Measurements from ENCODE around the gene GNAZ. TPM values are rescaled to one million over a fixed set of nuclear protein-coding genes. Genes with fewer than 3 reads are reported as not detected.

The GNAZ gene
- total RNA-seq, 1 experiment from 2014 or later = 6.0 TPM

DNA sequence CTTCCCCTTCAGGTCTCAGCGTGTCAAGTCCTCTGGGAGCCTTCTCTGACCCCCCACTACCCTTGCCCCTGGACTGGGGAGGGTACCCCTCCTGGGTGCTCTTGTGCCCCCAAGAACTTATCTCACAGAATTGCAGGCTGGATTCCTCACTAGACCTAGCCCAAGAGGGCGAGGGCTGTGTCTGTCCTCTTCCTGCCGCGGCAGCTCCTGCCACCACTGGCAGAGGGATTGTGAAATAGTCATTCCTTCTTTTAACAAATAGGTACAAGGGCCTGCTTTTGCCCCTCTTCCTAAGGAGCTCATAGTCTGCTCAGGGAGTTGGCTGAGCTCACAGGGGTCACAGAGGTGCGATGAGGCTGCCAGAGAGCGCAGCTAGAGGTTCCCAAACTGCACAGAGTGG lies 80.4 kb downstream of the GNAZ start:
- Mint-ChIP-seq H3K4me3 (ENCODE audit: low read depth, unreplicated experiment) (no peak overlapping the region), H3K36me3 (ENCODE audit: insufficient read depth, unreplicated experiment) (peaks cover 7% of the 10 kb centered on the region), H3K4me1 (ENCODE audit: low read depth, unreplicated experiment) (peaks cover 15% of the 10 kb centered on the region), H3K9me3 (ENCODE audit: low read depth, unreplicated experiment) (no peaks in the 10 kb centered on the region), H3K27ac (ENCODE audit: unreplicated experiment) (no peak overlapping the region), H3K27me3 (ENCODE audit: unreplicated experiment) (no peaks in the 10 kb centered on the region)
- TF ChIP-seq, protein P1, sequence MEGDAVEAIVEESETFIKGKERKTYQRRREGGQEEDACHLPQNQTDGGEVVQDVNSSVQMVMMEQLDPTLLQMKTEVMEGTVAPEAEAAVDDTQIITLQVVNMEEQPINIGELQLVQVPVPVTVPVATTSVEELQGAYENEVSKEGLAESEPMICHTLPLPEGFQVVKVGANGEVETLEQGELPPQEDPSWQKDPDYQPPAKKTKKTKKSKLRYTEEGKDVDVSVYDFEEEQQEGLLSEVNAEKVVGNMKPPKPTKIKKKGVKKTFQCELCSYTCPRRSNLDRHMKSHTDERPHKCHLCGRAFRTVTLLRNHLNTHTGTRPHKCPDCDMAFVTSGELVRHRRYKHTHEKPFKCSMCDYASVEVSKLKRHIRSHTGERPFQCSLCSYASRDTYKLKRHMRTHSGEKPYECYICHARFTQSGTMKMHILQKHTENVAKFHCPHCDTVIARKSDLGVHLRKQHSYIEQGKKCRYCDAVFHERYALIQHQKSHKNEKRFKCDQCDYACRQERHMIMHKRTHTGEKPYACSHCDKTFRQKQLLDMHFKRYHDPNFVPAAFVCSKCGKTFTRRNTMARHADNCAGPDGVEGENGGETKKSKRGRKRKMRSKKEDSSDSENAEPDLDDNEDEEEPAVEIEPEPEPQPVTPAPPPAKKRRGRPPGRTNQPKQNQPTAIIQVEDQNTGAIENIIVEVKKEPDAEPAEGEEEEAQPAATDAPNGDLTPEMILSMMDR (IDR thresholded peaks at IDR 0.05; ENCODE audit: unreplicated experiment) = no peak
- DNase-seq = no peak
- BruUV-seq (replicated peaks) = no TSS peak
- intact Hi-C loops (cut with micrococcal nuclease; ENCODE audit: unreplicated experiment) = no loop called here
- CTCF ChIA-PET = no interaction called here

DNA sequence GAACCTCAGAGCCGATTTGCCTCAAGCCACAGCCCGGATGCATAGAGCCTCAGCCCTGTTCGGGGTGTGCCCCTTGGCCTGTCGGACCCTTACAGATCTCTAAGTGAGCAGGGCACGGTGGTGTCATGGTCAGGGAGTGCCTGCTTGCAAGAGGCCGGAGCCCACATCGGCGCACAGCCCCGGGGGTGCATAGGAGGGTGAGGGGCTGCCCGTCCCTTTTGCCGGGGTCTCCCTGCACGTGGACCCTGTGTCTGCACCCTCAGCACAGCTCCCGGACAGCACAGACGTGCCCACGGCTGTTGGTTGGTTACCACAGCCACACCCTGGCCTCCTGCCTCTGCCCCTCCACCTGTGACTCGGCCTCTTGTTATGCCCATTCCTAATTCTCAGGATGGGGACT lies 81.5 kb downstream of the GNAZ start:
- intact Hi-C loops (cut with micrococcal nuclease; ENCODE audit: unreplicated experiment) = no loop called here
- no peak overlapping the region for H3K4me3 Mint-ChIP-seq (ENCODE audit: low read depth, unreplicated experiment)
- TF ChIP-seq, protein P1 (IDR thresholded peaks at IDR 0.05; ENCODE audit: unreplicated experiment) = no peak
- BruUV-seq (replicated peaks) = no TSS peak
- no peaks in the 10 kb centered on the region for H3K9me3 Mint-ChIP-seq (ENCODE audit: low read depth, unreplicated experiment)
- H3K4me1 Mint-ChIP-seq (ENCODE audit: low read depth, unreplicated experiment) = peaks cover 14% of the 10 kb centered on the region
- CTCF ChIA-PET = no interaction called here
- H3K27ac Mint-ChIP-seq (ENCODE audit: unreplicated experiment) = no peak overlapping the region
- H3K36me3 Mint-ChIP-seq (ENCODE audit: insufficient read depth, unreplicated experiment) = peaks cover 6% of the 10 kb centered on the region
- no peak for DNase-seq
- no peaks in the 10 kb centered on the region for H3K27me3 Mint-ChIP-seq (ENCODE audit: unreplicated experiment)

DNA sequence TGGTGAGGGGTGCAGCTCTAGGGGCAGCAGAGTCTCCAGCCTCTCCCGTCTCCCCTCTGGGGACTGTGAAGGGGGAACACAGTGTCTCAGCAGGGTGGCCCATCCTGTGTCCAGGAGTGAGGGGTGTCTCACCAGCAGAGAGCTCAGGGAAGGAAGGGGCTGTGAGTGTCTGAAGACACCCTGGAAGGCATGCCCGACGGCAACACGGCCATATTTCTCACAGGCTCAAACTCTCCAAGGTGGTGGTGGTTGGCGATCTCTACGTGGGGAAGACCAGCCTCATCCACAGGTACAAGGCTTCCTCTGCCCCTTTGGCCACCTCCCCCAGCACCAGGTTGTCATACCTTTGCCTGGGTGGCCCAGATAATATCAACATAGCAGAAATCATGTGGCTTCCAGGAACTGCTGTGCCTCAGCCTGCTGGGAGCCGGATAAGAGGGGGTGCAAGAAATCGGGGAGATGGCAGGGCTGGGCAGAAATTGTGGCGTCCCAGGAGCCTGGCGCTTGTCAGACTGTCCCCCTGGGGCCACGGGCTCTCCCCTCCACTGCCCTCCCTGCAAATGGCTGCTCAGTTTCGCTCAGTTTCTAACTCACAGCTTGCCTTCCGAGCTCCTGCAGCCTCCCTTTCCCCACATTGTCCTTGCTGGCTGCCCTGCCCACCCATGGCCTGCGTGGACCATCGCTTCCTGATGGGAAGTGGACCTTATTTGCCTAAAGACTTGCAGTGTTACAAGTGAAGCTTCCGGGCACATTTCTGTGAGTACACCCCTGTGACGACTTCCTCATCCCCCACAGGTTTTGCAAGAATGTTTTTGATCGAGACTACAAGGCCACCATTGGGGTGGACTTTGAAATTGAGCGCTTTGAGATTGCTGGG lies 82.2 kb downstream of the GNAZ start:
- BruUV-seq (replicated peaks) = no TSS peak
- no peak for DNase-seq
- H3K9me3 Mint-ChIP-seq (ENCODE audit: low read depth, unreplicated experiment) = no peaks in the 10 kb centered on the region
- H3K36me3 Mint-ChIP-seq (ENCODE audit: insufficient read depth, unreplicated experiment) = peaks cover 1% of the 10 kb centered on the region
- no peak overlapping the region for H3K4me3 Mint-ChIP-seq (ENCODE audit: low read depth, unreplicated experiment)
- intact Hi-C loops (cut with micrococcal nuclease; ENCODE audit: unreplicated experiment) = no loop called here
- CTCF ChIA-PET = no interaction called here
- H3K27me3 Mint-ChIP-seq (ENCODE audit: unreplicated experiment) = no peaks in the 10 kb centered on the region
- no peak overlapping the region for H3K27ac Mint-ChIP-seq (ENCODE audit: unreplicated experiment)
- peaks cover 7% of the 10 kb centered on the region for H3K4me1 Mint-ChIP-seq (ENCODE audit: low read depth, unreplicated experiment)
- TF ChIP-seq, protein P1 (IDR thresholded peaks at IDR 0.05; ENCODE audit: unreplicated experiment) = no peak

DNA sequence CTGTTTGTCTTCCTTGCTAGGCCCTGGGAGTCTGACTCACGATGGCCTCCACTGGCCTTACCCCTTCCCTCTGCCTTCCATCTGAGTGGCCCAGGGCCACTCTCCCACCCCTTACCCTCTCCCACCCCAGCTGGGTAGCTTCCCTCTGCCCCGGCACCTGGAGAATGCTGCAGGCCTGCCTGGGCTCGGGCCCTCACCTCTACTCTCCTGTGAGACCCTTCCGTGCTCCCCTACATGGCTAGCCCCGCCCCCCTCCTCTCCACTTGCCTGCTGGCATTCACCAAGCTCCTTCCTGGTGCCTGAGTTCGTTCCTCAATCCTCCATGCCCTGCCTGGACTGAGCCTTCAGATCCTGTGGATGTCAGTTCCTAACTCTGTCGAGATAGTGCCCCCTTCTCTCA lies 83.7 kb downstream of the GNAZ start:
- TF ChIP-seq, protein P1 (IDR thresholded peaks at IDR 0.05; ENCODE audit: unreplicated experiment) = no peak
- Mint-ChIP-seq H3K36me3 (ENCODE audit: insufficient read depth, unreplicated experiment) (no peaks in the 10 kb centered on the region), H3K4me3 (ENCODE audit: low read depth, unreplicated experiment) (no peak overlapping the region), H3K27ac (ENCODE audit: unreplicated experiment) (no peak overlapping the region), H3K9me3 (ENCODE audit: low read depth, unreplicated experiment) (no peaks in the 10 kb centered on the region), H3K27me3 (ENCODE audit: unreplicated experiment) (no peaks in the 10 kb centered on the region), H3K4me1 (ENCODE audit: low read depth, unreplicated experiment) (no peaks in the 10 kb centered on the region)
- no peak for DNase-seq
- intact Hi-C loops (cut with micrococcal nuclease; ENCODE audit: unreplicated experiment) = no loop called here
- CTCF ChIA-PET = interaction anchor here (0.6 kb wide), 1 partner anchor 125 kb away, joined by 3 read pairs; no protein-coding TSS in a partner anchor
- BruUV-seq (replicated peaks) = no TSS peak

All from Calu3 (cell line).